Measurements from ENCODE around the gene DES.
"Not testable (repeated sequence)": the region's sequence is repeated elsewhere in the genome, so short reads cannot be mapped to it uniquely, and the experiment has no call there.

Gene DES

GRCh38 chr2:219418155-219419011, at the start of gene DES:
DES (plus strand) TSS chr2:219418377; CDS start chr2:219418463, 86 bp downstream.
- DNase-seq: no peak

- peak; percentile 66 for DNase-seq
Measured at GRCh38 chr2:219368690-219369191, 49.4 kb upstream of the DES start.

GRCh38 chr2:219369447-219369861, 48.7 kb upstream of the DES start:
- DNase-seq: no peak

GRCh38 chr2:219378163-219378851, 39.9 kb upstream of the DES start:
- DNase-seq: no peak

GRCh38 chr2:219380926-219381325, 37.3 kb upstream of the DES start:
- no peak for DNase-seq

GRCh38 chr2:219381448-219381847, 36.7 kb upstream of the DES start:
- no peak for DNase-seq

GRCh38 chr2:219384083-219384713, 34.0 kb upstream of the DES start:
- DNase-seq: no peak

- no peak for DNase-seq
Measured at GRCh38 chr2:219384859-219385258, 33.3 kb upstream of the DES start.

- no peak for DNase-seq
Measured at GRCh38 chr2:219385958-219386520, 32.1 kb upstream of the DES start.

- no peak for DNase-seq
Measured at GRCh38 chr2:219386532-219387280, 31.5 kb upstream of the DES start.

- peak; percentile 92 for DNase-seq
Measured at GRCh38 chr2:219387306-219388120, 30.7 kb upstream of the DES start, which contains the start of gene DNPEP. DNPEP (minus strand) TSS chr2:219387912; CDS start chr2:219387794, 118 bp downstream.

GRCh38 chr2:219388121-219388906, 29.9 kb upstream of the DES start:
- peak; percentile 92 for DNase-seq

GRCh38 chr2:219388907-219389156, 29.3 kb upstream of the DES start:
- no peak for DNase-seq

- DNase-seq: no peak
Measured at GRCh38 chr2:219392754-219393153, 25.4 kb upstream of the DES start.

- not testable (repeated sequence) for DNase-seq
Measured at GRCh38 chr2:219395056-219395455, 23.1 kb upstream of the DES start.

- DNase-seq: no peak
Measured at GRCh38 chr2:219395609-219396008, 22.6 kb upstream of the DES start.

- DNase-seq: no peak
Measured at GRCh38 chr2:219396863-219397457, 21.2 kb upstream of the DES start.

- no peak for DNase-seq
Measured at GRCh38 chr2:219398721-219399363, 19.3 kb upstream of the DES start.

- no peak for DNase-seq
Measured at GRCh38 chr2:219399716-219400478, 18.3 kb upstream of the DES start.
